ENCODE results near the gene GTF3C1. TPM values are rescaled to one million over a fixed set of nuclear protein-coding genes. Genes with fewer than 3 reads are reported as not detected.

Gene GTF3C1
- total RNA-seq, 2 experiments from 2014 or later: 43.6 to 44.5 TPM

DNA sequence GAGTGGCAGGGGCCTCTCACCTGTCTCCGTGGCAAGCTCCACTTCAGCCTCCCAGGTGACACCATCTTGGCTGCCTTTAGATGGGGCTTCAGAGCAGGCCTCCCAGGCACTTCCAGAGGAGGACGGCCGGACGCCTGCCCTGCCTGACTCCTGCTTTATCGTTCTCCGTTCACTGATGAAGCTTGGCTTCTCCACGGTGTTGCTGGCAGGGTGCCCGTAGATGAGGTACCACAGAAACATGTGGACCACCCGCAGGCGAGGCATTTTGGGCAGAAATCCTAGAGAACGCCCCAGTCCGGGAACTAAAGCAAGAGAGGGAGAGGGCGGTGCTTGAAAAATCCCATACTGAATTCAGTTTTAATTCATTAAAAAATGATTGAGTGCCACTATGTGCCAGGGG lies 54.5 kb downstream of the GTF3C1 start:
- Histone ChIP-seq H3K9me3 (ENCODE audit: control insufficient read depth in 1 of 2, insufficient read depth in 1 of 2, low read length in 2 of 2) (no peaks in the 10 kb centered on the region), H3K4me3 (ENCODE audit: low read length) (no peak overlapping the region), H3K36me3 (ENCODE audit: insufficient read depth, low read length) (peaks cover 83% of the 10 kb centered on the region), H3K27ac (ENCODE audit: low read depth in 1 of 2, low read length in 2 of 2) (no peak overlapping the region), H3K27me3 (ENCODE audit: control insufficient read depth in 1 of 2, insufficient read depth in 2 of 2, low read length in 2 of 2) (no peaks in the 10 kb centered on the region), H3K4me1 (ENCODE audit: insufficient read depth, low read length) (no peaks in the 10 kb centered on the region)
- no peaks in the 10 kb centered on the region for H3K27me3 Mint-ChIP-seq
- CTCF ChIA-PET: no interaction called here
- H3K9me3 Mint-ChIP-seq: no peaks in the 10 kb centered on the region
- no peak overlapping the region for H3K27ac Mint-ChIP-seq
- peaks cover 94% of the 10 kb centered on the region for H3K36me3 Mint-ChIP-seq (ENCODE audit: low read depth)
- ATAC-seq (ENCODE audit: poor library complexity): no peak
- POLR2A ChIA-PET: no interaction called here
- H3K4me3 Mint-ChIP-seq: no peak overlapping the region
- TF ChIP-seq, protein P1, sequence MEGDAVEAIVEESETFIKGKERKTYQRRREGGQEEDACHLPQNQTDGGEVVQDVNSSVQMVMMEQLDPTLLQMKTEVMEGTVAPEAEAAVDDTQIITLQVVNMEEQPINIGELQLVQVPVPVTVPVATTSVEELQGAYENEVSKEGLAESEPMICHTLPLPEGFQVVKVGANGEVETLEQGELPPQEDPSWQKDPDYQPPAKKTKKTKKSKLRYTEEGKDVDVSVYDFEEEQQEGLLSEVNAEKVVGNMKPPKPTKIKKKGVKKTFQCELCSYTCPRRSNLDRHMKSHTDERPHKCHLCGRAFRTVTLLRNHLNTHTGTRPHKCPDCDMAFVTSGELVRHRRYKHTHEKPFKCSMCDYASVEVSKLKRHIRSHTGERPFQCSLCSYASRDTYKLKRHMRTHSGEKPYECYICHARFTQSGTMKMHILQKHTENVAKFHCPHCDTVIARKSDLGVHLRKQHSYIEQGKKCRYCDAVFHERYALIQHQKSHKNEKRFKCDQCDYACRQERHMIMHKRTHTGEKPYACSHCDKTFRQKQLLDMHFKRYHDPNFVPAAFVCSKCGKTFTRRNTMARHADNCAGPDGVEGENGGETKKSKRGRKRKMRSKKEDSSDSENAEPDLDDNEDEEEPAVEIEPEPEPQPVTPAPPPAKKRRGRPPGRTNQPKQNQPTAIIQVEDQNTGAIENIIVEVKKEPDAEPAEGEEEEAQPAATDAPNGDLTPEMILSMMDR (IDR thresholded peaks at IDR 0.05): no peak
- intact Hi-C loops (cut with DNase I, micrococcal nuclease): no loop called here
- no peak for DNase-seq
- no peaks in the 10 kb centered on the region for H3K4me1 Mint-ChIP-seq (ENCODE audit: low read depth)

DNA sequence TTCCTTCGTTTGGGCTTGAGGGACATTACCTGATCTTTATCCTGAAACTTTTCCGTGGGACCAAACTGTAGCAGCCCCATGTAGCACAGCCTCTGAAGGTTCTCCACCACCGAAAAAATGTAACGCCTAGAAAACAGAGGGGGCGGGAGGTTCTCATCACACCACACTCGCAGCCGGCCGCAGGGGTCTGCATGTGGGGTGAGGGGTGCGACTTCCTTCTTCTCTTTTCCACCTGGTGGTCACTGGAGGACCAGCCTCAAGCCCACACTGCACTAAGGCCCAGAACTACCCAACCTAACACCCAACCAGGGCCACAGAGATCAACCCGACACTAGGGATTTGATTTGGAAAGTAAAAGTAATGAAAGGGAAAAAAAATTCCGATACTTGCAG lies 57.1 kb downstream of the GTF3C1 start:
- Histone ChIP-seq H3K27ac (ENCODE audit: low read depth in 1 of 2, low read length in 2 of 2) (no peak overlapping the region), H3K9me3 (ENCODE audit: control insufficient read depth in 1 of 2, insufficient read depth in 1 of 2, low read length in 2 of 2) (peaks cover 0 to 2% of the 10 kb centered on the region in 2 experiments), H3K4me3 (ENCODE audit: low read length) (no peak overlapping the region), H3K4me1 (ENCODE audit: insufficient read depth, low read length) (no peaks in the 10 kb centered on the region), H3K27me3 (ENCODE audit: control insufficient read depth in 1 of 2, insufficient read depth in 2 of 2, low read length in 2 of 2) (no peaks in the 10 kb centered on the region), H3K36me3 (ENCODE audit: insufficient read depth, low read length) (peaks cover 81% of the 10 kb centered on the region)
- intact Hi-C loops (cut with DNase I, micrococcal nuclease): no loop called here
- Mint-ChIP-seq H3K4me1 (ENCODE audit: low read depth) (no peaks in the 10 kb centered on the region), H3K9me3 (no peaks in the 10 kb centered on the region), H3K4me3 (no peak overlapping the region), H3K27ac (no peak overlapping the region), H3K36me3 (ENCODE audit: low read depth) (peaks cover 96% of the 10 kb centered on the region), H3K27me3 (no peaks in the 10 kb centered on the region)
- TF ChIP-seq, protein P1 (IDR thresholded peaks at IDR 0.05): no peak
- no peak for ATAC-seq (ENCODE audit: poor library complexity)
- ChIA-PET POLR2A (no interaction called here), CTCF (no interaction called here)
- no peak for DNase-seq

DNA sequence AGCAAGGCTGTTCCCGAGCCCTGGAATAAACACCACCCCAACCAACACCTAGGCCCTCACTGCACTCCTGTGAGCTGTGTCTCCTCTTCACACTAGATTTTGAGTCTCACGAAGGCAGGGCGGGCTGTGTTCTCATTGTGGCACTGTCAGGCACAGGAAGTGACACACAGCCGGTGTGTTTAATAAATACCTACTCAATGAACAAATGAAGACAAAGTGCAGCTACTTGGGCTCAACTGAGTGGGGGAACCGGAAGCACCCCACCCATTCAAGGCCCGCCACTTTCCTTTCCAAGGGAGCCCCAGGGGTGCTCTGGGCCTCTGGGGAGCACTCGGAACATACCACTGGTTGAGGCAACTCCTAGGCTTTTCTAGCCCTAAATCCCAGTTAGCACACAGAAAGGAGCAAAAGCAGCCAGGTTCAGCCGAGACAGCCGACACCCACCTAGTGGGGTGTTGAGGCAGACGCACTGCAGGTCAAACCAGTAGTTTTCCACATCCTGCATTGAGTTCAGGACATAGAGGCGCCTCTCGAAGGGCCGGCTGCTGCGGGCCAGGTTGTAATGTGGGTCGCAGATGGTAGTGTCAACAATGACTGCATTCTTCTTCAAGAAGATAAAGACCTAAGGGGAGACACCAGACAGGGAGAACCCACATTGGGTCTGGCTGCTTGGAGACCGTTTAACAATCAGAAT lies 57.7 kb downstream of the GTF3C1 start:
- H3K27ac Mint-ChIP-seq: no peak overlapping the region
- no peak overlapping the region for H3K4me3 Mint-ChIP-seq
- no peaks in the 10 kb centered on the region for H3K4me1 Mint-ChIP-seq (ENCODE audit: low read depth)
- peaks cover 96% of the 10 kb centered on the region for H3K36me3 Mint-ChIP-seq (ENCODE audit: low read depth)
- peaks cover 80% of the 10 kb centered on the region for H3K36me3 ChIP-seq (ENCODE audit: insufficient read depth, low read length)
- H3K27me3 Mint-ChIP-seq: no peaks in the 10 kb centered on the region
- POLR2A ChIA-PET: no interaction called here
- H3K9me3 ChIP-seq (ENCODE audit: control insufficient read depth in 1 of 2, insufficient read depth in 1 of 2, low read length in 2 of 2): peaks cover 0 to 2% of the 10 kb centered on the region in 2 experiments
- H3K27ac ChIP-seq (ENCODE audit: low read depth in 1 of 2, low read length in 2 of 2): no peak overlapping the region
- H3K4me3 ChIP-seq (ENCODE audit: low read length): no peak overlapping the region
- intact Hi-C loops (cut with DNase I, micrococcal nuclease): no loop called here
- H3K9me3 Mint-ChIP-seq: no peaks in the 10 kb centered on the region
- DNase-seq (peak in 1 of 14 experiments; percentile 45), ATAC-seq (ENCODE audit: poor library complexity) (no peak)
- CTCF ChIA-PET: no interaction called here
- no peaks in the 10 kb centered on the region for H3K4me1 ChIP-seq (ENCODE audit: insufficient read depth, low read length)
- H3K27me3 ChIP-seq (ENCODE audit: control insufficient read depth in 1 of 2, insufficient read depth in 2 of 2, low read length in 2 of 2): no peaks in the 10 kb centered on the region
- TF ChIP-seq, protein P1 (IDR thresholded peaks at IDR 0.05): no peak
